Measurements from ENCODE around the gene RAB24.
"Not testable (repeated sequence)": the region's sequence is repeated elsewhere in the genome, so short reads cannot be mapped to it uniquely, and the experiment has no call there.

RAB24 gene

GRCh38 chr5:177303121-177303924 lies at the start of gene RAB24, which contains the start of gene PRELID1:
Gene RAB24 (minus strand): TSS chr5:177303719. CDS start chr5:177303288, 431 bp downstream.
Gene PRELID1 (plus strand): TSS chr5:177303799. CDS start chr5:177303986, 187 bp downstream.
- DNase-seq (ENCODE audit: low spot score), result peak; percentile 89

GRCh38 chr5:177353093-177353492 lies 49.6 kb upstream of the RAB24 start:
- DNase-seq (ENCODE audit: low spot score), result no peak

DNA sequence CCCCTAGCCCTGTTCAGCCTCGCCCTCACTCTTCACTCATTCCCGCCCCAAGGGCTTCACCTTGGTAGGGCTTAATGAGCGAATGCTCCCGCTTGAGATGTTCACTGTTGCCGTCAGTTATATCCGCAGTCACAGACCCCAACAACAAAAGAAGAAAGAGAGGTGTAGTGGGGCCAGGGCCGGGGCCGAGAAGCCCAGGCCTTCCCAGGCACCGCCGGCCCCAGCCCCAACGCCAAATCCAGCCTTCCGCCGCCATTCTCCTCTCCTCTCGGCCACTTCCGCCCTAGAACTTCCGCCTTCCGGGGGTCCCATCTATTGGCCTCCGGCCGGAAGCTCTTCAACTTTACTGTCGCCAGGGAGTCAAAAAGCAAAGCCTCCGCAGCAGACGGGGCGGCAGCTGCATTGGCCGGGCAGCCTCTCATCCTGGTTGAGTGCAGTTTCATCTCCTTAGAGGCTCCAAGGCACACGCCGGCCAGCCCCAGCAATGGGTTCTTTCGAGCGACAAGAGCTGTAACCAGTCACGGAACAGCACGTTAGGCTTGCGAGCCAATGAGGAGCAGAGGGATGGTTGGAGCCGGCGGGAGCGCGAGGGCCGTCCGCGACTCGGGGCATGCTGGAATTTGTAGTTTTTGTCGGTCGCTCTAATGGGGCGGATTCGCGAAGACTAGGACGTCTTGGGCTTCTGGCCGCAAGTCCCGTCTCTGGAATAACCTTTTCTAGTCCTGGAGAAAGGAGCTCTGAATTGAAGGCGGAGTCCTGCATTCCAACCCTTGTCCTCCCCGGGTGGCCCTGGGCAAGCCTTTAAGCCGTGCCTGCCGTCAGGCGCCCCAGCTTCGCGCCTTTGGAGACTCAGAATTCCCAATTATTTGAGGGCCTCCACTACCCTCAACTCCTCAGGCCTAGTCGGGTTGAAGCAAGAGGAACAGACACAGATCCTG lies 48.1 kb upstream of the RAB24 start, which contains the start of gene LMAN2:
Gene LMAN2, minus strand, starts transcription at position 277 of the 938 bp plus-strand sequence. Its CDS starts 21 bp downstream, at position 256.
- DNase-seq (ENCODE audit: low spot score), result peak; percentile 96

DNA sequence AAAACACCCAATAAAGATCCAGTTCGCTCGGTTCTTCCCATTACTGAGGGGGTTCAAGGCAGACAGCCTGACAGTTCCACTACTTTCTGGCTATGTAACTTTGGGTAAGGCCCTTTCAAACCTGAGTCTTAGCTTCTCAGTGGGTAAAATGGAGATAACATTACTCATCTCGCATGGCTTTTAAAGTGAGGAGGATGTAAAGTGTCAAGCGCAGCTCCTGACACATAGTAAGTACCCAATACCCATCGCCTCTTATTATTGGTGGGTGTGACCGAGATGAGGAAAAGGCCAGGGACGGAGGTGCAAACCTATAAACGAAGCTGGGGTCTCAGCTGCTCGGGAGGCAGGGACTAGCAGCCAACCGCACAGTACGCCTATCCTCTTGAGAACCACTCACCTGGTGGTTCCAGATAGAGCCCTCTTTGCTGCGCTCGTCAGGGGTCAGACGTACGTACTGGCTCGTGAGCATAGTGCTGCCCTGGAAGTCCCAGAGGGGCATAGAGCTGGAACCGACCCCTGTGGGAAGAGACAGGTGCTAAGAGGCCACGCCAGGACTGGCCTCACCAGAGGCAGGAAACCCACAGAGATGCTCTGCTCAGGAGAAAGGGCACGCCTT lies 47.4 kb upstream of the RAB24 start:
- no peak for DNase-seq (ENCODE audit: low spot score)

DNA sequence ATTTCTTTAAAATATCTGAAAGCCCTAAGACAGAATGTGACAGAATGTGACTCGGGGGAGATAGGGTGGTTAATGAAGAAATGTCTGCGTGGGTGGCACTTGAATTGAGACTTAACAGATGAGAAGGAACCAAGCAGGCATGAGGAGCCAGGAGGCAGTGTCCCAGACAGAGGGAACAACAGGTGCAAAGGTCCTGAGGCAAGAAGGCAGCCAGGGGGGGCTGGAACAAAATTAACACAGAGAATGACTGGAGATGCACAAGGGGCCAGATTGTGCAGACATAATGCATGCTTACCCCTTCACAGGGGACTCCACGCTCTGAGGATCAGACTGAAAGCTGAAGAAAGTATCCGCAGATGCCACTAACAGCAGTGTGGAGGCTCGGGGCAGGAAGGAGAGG lies 46.2 kb upstream of the RAB24 start:
- no peak for DNase-seq (ENCODE audit: low spot score)

DNA sequence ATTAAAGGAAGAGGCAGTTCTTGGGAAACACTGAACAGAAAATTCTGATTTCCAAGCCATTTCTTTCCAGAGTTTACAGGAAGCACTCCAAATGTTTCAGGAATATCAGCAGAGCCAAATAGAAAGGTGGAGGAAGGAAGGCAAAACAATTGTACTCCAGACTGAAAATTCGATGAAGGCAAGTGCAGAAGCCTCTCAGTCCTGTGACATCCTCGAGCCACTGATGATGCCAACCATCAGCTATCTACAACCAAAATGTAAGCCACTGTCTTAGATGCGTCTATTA lies 45.8 kb upstream of the RAB24 start:
- DNase-seq (ENCODE audit: low spot score), result no peak

GRCh38 chr5:177347699-177348098 lies 44.2 kb upstream of the RAB24 start:
- no peak for DNase-seq (ENCODE audit: low spot score)

GRCh38 chr5:177346820-177347219 lies 43.3 kb upstream of the RAB24 start:
- no peak for DNase-seq (ENCODE audit: low spot score)

GRCh38 chr5:177344891-177345290 lies 41.4 kb upstream of the RAB24 start:
- DNase-seq (ENCODE audit: low spot score), result no peak

DNA sequence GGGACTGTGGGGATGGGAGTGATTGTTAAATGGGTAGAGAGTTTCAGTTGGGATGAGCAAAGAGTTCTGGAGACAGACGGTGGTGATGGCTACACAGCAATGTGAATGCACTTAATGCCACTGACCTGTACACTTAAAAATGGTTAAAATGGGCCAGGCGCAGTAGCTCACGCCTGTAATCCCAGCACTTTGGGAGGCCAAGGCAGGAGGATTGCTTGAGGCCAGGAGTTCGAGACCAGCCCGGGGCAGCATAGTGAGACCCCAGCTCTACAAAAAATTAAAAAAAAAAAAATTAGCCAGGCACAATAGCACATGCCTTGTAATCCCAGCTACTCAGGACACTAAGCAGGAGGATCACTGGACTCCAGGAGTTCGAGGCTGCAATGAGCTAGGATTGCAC lies 40.3 kb upstream of the RAB24 start:
- no peak for DNase-seq (ENCODE audit: low spot score)

DNA sequence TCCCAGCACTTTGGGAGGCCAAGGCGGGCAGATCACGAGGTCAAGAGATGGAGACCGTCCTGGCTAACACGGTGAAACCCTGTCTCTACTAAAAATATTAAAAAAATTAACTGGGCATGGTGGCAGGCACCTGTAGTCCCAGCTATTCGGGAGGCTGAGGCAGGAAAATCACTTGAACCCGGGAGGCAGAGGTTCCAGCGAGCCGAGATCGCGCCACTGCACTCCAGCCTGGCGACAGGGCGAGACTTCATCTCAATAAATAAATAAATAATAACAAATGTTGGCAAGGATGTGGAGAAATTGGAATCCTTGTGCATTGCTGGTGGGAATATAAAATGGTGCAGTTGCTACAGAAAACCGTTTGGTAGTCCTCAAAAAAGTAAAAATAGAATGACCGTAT lies 39.5 kb upstream of the RAB24 start:
- not testable (repeated sequence) for DNase-seq (ENCODE audit: low spot score)

GRCh38 chr5:177339107-177339638 lies 35.7 kb upstream of the RAB24 start:
- no peak for DNase-seq (ENCODE audit: low spot score)

DNA sequence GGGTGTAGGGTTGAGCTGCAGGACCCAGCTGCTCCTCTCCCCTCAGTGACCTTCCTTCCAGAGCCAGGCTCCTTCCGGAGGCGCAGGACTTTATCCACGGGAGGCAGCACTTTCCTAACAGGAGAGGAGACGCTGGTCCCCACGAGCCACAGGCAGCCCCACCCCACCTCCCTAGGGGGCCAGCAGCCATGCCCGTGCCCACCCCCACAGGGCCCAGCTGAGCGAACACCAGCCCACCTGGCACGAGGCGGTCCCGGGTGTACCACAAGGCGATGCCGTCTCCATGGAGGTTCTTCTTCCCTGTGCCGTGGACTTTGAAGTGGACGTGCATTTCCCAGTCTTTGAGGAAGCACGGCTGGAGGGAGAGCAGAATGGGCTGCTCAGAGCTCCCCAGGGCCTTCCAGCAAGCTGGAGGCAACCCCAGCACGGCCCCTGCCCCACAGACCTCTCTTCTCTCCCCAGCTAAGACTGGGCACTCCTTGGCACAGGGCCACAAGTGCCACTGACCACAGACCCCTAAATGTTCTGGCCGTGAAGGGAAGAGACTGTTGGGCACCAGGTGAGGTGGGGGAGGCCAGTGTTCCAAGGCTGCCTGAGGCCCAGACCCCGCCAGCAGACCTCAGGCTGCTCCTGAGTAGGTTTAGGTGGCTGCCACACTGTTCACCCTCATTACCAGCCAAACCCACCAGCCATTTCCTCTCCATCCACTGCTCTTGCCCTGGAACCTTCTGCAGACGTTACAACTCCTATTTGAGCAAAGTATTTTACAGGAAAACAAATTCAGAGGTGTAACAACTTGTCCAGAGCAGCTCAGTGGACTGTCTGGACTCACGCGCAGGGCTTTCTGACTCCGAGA lies 35.0 kb upstream of the RAB24 start:
- DNase-seq (ENCODE audit: low spot score), result no peak

GRCh38 chr5:177336603-177337494 lies 33.3 kb upstream of the RAB24 start:
- DNase-seq (ENCODE audit: low spot score), result no peak

- DNase-seq (ENCODE audit: low spot score), result peak; percentile 42
These were observed 32.6 kb upstream of the RAB24 start for GRCh38 chr5:177336112-177336511.

DNA sequence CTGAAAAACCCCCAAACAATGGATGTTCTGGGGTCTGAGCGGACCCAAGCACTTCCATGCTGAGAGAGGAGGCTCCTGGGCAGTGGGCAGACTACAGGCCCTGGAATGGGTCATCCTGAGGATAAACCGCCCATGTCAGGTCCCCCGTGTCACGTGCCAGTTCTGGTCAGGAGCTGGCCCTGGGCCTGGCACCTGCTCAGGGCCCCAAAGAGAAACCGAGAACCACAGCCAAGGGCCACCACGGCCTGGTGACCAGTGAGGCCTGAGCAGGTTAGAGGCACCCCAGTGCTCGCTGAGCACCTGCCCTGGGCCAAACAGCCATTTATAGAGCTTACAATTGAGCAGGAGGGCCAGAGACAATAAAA lies 32.2 kb upstream of the RAB24 start:
- DNase-seq (ENCODE audit: low spot score), result no peak

- DNase-seq (ENCODE audit: low spot score), result no peak
These were observed 31.5 kb upstream of the RAB24 start for GRCh38 chr5:177334781-177335700.

GRCh38 chr5:177334155-177334551 lies 30.6 kb upstream of the RAB24 start:
- DNase-seq (ENCODE audit: low spot score), result no peak

All from activated CD4-positive, alpha-beta T cell treated with anti-CD3 and anti-CD28 coated beads, Interleukin-2, Interleukin-4, amounts not matched to agents 100 ng/mL and 50 ng/mL, durations not matched to agents 16 hours and 8 hours (primary cell).